NCI-H524 (cell line): ENCODE data around the gene LY6G6C.

Experiments
- DNase-seq, 2 experiments: peaks; one replicate each; lab custom pipeline; 2025; lab: John Stamatoyannopoulos, UW

The LY6G6C gene

DNA sequence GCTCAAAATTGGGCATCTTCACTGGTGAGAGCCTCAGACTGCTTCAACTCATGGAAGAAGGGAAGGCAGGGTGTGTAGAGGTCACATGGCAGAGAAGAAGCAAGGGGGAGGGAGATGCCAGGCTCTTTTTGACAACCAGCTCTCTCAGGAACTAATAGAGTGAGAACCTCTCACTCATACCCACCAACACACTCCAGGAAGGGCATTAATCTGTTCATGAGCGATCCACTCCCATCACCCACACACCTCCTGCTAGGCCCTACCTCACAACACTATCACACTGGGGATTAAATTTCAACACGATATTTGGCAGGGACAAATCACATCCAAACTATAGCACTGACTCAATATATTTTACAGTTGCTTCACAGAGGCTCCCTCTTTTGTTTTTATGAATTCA is 20.3 kb upstream of the LY6G6C start:
- DNase-seq: no peak

DNA sequence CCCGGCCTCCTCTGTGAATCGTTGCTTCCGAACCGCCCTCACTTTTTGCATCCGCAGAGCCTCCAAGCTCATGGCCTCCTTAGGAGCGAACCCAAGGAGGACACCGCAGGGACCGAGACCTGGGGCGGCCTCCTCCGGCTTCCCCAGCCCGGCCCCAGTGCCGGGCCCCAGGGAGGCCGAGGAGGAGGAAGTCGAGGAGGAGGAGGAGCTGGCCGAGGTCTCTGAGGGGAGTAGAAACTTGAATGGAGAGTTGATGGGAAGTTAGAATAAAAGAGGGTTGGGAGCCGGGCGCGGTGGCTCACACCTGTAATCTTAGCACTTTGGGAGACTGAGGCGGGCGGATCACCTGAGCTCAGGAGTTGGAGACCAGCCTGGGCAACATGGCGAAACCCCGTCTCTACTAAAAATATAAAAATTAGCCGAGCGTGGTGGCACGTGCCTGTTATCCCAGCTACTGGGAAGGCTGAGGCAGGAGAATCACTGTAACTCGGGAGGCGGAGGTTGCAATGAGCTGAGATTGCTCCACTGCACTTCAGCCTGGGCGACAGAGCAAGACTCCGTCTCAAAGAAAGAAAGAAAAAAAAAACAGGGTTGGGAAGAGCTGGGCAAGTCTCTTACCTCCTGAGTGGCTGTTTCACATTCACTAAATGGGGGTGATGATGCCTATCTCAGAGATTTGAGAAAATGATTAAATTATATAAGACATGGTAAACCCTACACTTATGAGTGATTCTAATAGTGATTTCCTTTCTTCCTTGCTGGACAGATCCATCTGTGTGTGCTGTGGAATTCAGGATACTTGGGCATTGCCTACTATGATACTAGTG is 19.1 kb upstream of the LY6G6C start:
- no peak for DNase-seq

DNA sequence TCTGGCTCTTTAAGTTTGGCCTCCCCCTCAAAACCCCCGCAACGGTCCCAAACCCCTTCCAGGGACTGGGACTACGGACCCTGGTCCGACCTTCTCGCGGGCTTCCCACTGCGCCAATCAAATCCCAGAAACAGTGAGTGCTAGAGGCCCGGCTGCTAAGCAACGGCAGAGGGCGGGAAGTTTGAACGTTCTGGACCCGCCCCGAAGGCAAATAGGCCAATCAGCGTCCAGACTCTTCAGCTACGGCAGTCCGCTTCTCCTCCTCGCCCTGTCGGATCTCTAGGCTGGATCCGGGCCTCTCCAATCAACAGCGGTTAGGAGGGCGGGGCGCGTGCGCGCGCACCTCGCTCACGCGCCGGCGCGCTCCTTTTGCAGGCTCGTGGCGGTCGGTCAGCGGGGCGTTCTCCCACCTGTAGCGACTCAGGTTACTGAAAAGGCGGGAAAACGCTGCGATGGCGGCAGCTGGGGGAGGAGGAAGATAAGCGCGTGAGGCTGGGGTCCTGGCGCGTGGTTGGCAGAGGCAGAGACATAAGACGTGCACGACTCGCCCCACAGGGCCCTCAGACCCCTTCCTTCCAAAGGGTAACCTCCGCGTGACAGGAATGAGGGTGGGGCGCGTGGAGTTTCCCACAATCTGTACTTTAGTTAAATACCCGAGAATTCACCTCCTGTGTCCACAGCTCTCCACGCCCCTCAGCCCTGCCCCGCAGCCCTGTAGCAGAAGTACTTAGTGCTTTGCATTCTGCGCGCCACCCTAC is 18.3 kb upstream of the LY6G6C start, which contains the start of gene MSH5:
MSH5 (plus strand) TSS at position 367 of the 758 bp plus-strand sequence. CDS start 462 bp downstream, outside the sequence.
- DNase-seq: peak; percentile 89 to 95

DNA sequence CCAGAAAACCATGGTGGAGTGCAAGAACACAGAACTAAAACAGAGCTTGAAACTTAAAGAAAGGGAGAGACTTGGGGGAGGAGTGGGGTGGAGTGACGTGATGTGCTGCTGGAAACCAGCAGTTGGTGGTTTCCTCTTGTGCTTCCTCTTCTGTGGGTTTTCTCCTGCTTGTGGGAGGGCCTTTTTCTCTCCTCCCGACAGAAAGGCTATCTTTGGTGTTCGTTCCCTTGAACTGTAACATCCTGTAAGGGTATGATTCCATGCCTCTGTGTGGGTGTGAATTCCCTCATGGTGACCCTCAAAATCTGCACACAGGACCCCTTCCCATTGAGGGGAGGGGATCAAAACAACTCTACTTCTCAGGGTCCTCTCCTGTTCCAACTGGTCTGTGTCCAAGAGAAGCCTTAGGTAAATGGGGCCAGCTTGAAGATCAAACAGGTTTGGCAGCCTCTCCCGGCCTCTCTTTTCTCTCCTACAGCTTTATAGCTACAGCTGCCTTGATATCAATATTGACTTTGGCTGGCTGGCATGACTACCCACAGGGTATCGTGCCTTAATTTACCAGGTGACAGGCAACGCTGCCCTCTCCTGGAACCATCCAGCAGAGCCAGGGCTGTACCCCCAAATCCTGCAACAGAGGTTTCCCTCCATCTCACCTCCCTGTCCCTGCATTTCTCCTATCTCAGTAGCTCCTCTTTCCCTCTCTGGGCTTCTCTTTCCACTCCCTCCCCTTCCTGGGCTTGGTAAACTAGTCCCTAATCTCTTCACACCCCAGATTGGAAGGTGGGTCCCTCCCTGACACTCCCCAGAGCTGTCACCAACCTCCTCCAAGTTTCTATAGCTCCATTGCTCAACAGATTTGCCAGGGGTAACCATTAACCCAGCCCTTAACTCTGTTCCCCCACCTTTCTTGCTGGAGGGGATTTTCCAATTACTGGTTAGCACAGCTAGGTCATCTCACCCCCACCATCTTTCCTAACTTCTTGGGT is 16.7 kb upstream of the LY6G6C start:
- DNase-seq: no peak

DNA sequence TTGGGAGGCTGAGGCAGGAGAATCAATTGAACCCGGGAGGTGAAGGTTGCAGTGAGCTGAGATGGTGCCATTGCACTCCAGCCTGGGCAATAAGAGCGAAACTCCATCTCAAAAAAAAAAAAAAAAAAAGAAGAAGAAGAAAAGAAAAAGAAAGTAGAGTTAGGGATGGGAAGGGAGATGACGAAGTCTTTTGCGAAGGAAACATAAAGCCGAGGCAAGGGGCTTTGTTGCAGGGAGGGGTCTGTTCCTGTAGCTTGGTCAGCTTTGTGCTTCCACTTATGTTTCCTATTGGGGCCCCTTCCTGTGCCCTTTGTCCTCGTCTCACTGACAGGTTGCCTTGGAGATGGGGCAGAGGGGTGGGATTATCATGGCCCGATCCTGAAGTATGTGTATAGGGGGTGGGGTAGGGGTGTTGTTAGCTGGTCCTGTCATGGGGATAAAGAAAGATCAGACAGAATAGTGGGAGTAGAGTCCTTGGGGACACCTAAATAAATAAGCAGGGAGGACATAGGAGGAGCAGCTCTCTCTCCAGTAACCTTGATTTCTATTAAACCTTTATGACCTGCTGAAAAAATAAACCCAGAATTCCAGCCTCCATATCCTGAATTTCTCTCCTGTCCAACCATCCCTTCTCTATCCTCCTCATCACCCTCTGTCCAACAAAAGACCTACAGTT is 15.9 kb upstream of the LY6G6C start:
- no peak for DNase-seq

DNA sequence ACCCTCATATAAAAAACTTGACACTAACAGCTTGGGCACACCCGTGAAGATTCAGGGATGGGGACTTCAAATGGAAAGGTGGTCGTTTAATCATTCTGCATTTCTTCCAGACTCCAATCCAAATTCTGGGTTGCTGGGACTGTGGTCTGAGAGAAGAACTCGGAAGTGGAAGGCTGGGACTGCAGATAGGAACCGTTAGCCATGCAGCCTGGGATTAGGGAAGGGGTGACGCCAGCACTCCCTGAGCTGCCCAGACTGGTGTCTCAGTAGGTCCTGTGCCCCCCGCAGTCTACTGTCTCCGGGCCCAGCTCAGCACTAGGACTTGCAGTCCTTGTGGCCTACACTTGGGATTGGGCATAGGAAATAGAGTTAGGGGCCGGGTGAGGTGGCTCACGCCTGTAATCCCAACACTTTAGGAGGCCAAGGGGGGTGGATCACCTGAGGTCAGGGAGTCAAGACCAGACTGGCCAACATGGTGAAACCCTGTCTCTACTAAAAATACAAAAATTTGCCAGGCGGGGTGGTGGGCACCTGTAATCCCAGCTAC is 15.3 kb upstream of the LY6G6C start:
- DNase-seq: no peak

DNA sequence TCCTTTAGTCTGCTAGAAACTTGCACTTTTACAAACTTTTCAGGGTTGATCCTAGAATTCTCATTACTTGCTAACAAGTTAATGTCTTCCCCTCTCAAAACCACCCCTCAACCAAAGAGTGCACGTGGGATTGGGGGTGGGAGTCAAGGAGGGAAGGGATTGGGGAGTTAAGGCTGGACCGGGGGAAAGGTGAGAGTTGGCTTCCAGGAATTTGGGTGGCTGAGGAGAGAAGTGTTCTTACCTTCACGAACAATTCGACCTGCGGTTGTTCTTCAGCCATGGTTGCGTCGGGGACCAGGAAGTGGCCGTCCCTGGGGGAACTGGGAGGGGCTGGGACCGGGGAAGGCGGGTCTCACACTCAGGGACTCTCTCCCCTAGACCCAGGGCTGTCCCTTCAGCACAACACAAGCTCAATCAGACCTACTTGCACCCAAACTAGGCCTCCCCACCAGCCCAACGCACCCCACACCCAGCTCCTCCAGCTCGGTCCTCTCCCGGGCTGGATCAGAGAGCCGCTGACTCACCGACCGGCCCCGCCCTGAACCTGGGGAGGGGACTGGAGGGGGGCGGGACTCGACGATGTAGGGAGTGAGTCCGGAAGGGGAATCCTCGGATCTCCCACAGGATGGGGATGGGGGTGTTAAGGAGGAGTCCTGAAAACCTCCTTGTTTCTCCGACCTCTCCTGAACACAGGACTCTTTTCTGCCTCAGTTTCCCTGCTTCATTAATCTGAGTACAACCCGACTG is 14.6 kb upstream of the LY6G6C start, which contains the start of gene CLIC1:
CLIC1 (minus strand) TSS at position 510 of the 747 bp plus-strand sequence; CDS start at position 280, 230 bp downstream.
- no peak for DNase-seq

DNA sequence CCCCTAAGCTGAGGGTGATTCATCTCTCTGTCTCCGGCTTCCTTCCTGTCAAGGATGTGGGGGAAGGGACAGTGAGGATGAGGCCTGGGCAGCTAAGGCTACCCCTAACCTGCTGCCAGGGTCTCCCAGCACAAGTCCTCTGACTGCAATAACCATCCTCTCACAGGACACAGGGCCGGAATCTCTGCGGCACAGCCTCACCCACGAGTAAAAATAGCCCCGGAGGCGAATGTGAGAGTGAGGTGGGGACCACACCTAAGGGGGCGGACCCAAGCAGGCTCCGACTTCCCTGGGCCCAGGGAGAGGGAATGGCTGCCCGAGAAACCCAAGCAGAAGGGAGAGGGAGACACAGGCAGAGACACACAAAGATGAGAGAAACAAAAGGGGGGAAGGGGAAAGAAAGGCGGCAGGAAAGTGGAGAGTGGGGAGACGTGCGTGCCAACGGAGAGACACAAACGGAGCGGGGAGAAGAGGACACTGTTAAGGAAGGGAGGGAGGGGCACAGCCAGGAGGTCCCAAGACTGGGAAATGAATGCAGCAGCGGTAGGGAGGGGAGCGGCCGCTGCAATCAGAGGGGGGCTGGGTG is 13.4 kb upstream of the LY6G6C start:
- DNase-seq: no peak

DNA sequence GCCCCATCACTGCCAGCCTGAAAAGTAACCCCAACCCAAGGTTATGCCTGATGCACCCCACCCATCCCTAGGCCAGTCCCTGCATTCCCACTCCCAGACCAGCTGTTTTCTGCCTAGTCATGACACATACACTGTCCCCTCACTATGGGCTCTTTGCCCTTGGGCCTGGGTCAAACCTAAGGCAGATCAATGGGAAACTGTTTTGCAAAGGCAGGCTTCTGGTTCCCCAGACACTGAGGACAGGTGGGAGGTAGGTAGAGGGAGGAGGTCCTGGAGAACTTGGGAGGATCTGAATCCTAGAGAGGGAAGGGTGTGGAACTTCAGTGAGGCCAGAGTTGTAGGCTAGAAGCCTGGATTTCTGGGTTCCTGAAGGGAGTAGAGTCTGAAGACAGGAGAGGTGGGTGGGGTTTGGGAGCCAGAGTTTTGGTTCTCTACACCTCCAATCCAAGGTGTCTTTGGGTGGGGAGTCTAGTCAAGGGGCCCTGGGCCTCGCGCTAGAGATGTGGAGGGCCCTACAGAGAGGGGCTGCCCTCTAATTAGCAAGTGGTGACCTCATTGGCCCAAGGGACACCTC is 12.8 kb upstream of the LY6G6C start:
- no peak for DNase-seq

DNA sequence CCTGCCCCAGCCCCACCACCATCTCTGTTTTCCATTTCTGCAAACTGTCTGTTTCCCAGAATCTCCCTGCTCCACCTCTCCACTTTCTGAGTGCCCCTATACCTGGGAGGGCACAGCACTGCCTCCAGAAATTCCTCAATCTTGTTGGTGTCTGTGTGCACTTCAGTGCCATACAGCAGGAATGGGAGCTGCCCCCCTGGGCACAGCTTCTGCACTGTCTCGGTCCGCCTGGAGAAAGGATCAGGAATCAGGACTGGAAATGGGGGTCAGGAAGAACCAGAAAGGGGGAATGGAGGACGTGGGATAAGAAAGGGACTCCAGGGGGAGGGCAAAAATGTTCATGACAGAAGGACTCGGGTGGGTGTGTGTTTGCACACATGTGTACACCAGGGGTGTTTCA is 12.2 kb upstream of the LY6G6C start:
- no peak for DNase-seq

DNA sequence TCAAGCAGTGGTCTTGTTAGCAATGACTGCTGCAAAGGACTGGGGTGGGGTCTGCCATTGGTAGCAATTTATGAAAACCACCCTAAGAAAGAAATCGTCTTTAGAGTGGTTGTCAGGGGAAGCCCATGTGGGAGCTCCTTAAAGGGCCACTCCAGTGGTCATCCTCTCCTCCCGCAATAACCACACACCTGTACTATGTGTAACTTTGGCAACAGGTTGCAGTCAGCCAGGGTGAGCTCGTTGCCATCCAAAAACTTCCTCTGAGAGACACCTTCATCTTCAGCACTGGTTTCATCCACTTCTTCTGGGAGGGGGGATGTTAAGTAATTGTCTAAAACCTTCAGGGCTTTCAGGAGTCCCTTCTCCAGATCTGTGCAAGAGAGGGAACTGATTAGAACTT is 10.5 kb upstream of the LY6G6C start:
- DNase-seq: no peak

DNA sequence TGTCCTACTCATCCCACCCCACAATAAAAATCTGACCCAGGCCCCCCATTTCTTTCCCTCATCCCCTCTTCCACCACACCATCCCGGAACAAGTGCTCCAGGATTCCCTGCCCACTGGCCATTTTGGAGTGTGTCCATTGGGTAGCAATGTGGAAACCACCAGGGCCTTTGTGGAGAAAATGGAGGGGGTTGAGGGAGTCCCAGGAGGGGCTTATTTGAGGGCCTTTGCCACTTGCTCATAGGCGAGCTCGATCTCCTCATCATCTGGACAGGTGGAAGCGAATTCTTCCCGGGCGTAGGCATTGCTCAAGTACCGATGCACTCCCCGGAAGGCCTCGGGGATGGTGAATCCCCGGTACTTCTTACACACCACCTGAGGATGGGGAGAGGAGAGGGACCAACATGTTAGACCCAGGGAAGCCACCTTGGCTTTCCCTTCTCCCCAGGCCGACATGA is 9.1 kb upstream of the LY6G6C start:
- no peak for DNase-seq

DNA sequence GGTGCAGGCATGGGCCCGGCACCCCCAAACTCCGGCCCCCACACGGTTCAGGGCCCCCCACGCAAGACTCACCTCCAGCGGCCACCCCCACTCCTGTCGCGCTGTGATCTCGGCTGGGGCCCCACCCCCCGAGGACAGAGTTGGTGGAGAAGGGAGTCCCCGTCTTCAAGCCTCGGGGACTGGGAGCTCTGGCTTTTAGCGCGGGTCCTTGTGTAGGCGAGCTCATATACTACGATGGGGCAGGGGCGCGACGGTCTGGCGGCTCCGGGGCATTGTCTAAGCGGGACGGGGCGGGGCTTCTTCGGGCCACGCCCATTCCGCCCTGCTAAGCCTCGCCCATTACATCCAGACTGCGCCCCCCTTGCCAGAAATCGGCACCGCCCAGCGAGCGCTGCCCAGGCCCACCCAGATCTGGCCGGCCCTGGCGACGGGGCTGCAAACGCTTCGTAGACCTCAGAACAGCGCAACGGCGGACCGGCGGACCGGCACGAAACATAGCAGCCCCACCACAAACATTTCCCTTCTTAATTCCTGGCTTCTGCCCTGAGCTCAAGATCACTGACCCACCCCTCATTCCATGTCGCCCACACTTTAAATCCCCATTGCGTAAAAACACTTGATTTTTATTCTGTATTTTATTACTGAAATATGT is 8.6 kb upstream of the LY6G6C start:
- peak in 1 of 2 experiments; percentile 49 for DNase-seq

DNA sequence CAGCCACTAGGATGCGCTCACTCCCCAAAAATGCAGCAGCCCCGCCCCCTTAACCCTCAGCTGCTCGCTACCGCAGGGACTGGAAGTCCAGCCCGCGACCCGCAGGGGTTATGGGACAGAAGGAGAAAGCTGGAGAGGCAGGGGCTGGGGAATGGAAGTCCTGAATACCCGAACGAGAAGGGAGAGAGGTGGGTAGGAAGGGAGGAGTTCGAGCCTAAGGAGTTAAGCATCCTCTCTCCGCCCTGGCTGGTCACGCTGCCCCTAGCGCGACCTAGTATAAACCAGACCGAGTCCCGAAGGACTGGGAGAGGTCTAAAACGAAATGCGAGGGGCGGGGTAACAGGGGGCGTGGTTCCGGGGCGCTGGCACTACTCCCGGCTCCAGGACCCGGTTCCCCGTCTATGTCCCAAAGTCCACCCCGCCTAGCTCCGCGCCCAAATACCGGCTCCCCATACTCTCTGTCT is 8.0 kb upstream of the LY6G6C start:
- DNase-seq: peak; percentile 65 to 88

DNA sequence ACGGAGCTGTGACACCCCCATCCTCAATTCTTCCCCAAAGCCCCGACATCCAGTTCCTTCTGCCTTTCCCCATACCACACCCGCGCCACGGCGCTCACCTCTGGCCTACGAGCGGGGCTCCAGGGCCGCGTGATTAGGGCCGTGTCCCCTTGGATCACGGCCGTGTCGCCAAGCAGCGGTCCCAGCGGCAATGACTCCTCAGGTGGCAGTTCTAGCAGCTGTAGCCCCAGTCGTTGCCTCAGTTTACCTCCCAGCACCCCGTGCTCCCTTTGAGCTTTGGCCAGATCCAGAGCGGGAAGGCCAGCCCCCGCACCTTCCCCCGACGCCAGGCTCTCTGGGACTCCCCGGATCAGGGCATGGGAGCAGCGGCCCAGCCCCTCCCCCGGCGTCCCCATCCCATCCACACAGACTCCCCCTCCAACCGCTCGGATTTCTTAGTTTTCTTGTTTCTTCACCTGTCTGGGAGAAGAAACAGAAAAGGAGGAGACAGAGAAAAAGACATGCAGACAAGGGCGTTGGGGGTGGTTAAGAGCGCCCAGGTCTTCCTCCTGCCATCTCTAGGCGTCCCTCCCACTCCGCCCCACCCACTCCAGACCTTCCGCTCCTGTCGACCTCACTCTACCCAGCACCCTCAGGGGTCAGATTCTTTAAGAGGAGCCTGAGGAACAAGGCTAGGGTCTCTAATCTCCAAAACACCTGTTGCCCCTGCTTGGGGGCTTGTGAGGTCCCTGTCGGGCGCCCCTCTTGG is 7.4 kb upstream of the LY6G6C start, which contains the start of gene DDAH2:
DDAH2 (minus strand) TSS at position 533 of the 748 bp plus-strand sequence; CDS start at position 395, 138 bp downstream.
- no peak for DNase-seq

DNA sequence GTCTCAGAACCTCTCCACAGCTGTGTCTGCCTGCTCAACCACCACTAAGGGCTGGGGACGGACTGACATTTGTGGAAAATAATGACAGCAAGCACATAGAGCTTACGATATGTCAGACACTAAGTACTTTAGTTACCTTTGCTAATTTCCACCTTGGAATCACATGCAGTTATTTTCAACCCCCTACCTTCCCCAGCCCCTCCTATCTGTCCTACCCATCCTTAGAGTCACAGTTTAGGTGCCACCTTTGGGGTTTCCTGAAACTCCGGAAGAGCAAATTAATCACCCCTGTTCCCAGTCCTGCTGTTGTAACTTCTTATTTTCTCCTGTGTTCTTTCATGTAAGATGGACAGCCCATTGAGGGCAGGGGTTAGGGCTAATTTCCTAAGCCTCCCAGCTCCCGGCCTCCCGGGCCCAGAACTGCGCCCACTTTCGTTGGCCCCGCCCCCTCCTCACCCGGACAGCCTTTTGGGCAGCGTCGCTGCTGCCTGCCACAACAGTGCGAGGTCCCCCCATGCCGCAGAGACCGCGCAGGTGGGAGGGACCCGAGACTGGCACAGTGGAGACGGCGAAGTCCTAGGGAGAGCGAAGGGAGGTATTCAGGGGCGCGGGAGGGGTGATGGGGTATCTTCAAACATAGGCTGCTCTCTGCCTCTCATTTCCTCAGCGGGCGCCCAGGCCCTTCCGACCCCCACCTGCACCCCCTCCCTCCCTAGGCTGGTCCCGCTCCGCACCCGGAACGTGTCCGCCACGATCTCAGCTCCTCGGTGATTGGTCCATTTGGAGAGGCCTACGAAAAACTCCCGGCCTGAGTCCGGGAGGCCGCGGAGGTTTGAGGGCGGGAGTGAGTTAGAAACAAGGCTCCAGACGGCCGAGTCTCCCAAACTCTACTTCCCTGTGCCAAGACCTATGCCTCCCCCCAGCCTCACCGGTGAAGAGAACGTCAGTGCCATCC is 6.4 kb upstream of the LY6G6C start:
- no peak for DNase-seq
